Mammary microvascular endothelial cell (primary cell): ENCODE data around the gene DCANP1. TPM values are rescaled to one million over a fixed set of nuclear protein-coding genes. Genes with fewer than 3 reads are reported as not detected.

Experiments
- total RNA-seq: library from RNA; depleted of rRNA; stranded (reverse); fragments of >200 nt; gene quantifications from 2 replicates; pipeline ENCODE4 v1.2.3, GENCODE V29; 2015

The DCANP1 gene, protein sequence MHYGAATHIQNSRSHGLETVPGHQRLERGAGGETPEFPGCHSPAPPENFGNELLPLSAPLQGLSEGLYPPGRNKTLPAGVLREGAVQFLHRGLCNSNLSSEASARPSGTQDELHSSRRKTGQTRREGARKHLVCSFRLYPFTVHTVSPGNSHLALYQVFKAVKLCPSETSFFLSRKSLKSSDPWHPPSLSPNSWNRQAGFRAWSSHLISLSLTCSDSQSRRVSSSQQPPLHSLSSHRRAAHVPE
- not detected in 2 replicates for total RNA-seq

DNA sequence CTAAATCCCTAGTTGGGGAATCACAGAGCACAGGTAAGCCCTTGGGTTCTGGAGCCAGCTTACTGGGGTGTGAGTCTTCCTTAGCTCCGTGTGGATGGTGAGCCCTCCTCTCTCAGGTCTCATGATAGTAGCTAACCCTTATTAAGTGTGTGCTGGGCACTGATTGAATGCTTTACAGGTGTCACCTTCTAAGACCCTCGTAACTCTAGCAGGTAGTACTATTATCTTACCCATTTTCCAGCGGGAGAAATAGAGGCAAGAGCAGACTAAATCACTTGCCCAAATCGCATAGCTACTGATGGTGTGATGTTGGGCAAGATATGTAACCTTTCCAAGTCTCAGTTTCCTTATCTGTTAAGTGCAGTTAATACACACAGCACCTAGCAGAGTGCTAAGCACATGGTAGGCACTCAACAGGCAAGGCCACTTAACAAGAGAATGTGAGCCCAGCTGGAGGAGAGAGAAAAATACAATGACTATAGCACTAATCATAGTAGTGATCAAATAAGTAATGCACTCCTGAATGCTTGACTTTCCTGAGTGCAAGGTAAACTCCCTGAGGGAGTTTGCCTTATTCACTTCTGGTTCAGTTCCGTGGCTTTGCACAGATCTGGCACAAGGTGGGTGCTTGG is at the start of gene DCANP1:
Gene DCANP1, minus strand, starts transcription at position 51 of the 632 bp plus-strand sequence. CDS start 240 bp downstream, outside the sequence.

GRCh38 chr5:135452321-135453030 is 5.3 kb upstream of the DCANP1 start, which contains the start of gene TIFAB:
TIFAB (minus strand) TSS chr5:135452351; CDS start chr5:135449939, 2,412 bp downstream.

GRCh38 chr5:135398855-135399793 is 48.0 kb downstream of the DCANP1 start, which contains the start of gene MACROH2A1:
MACROH2A1 (minus strand) TSS chr5:135399231; CDS start chr5:135389093, 10,138 bp downstream.

Other genes with a start within 250 kb of the DCANP1 start
- 157 and 162 TPM in 2 replicates for gene MACROH2A1, start 48.1 kb downstream of the DCANP1 start, total RNA-seq
- not detected in 2 replicates for gene TIFAB, start 5.0 kb upstream of the DCANP1 start, total RNA-seq
- gene NEUROG1, start 88.6 kb upstream of the DCANP1 start, total RNA-seq: not detected in 2 replicates
- gene CXCL14, start 131.6 kb upstream of the DCANP1 start, total RNA-seq: not detected in 2 replicates